HepG2 (cell line): Measurements from ENCODE around the gene BID. TPM values are rescaled to one million over a fixed set of nuclear protein-coding genes. Genes with fewer than 3 reads are reported as not detected.

Source experiments
- AHR ChIP-seq: IDR thresholded peaks from 2 replicates; pipeline ENCODE4 v1.6.1; 2018; ENCODE audit warnings: missing genetic modification reagents, missing compliant biosample characterization
- ATAD3A ChIP-seq: sonication (generic); formaldehyde crosslinking; IDR thresholded peaks from 2 replicates; pipeline ENCODE4 v1.4.0; 2020; ENCODE audit warnings: missing genetic modification reagents
- CHD4 ChIP-seq: fragments of 200-600 bp; sonication (generic); IDR thresholded peaks from 2 replicates; pipeline ENCODE4 v1.7.0; 2017; ENCODE audit warnings: mild to moderate bottlenecking, low read length, borderline replicate concordance
- DNMT3B ChIP-seq: conservative IDR thresholded peaks from 2 replicates; pipeline ENCODE4 v1.6.1; 2016; ENCODE audit warnings: missing biosample characterization, control low read depth
- KAT7 ChIP-seq: IDR thresholded peaks from 2 replicates; pipeline ENCODE4 v1.6.1; 2018; ENCODE audit warnings: borderline replicate concordance, missing compliant biosample characterization
- MBD4 ChIP-seq: IDR thresholded peaks from 2 replicates; pipeline ENCODE4 v1.6.1; 2012; ENCODE audit warnings: low read length, inconsistent platforms, borderline replicate concordance
- NFIC ChIP-seq: IDR thresholded peaks from 2 replicates; pipeline ENCODE4 v1.6.1; 2012; ENCODE audit warnings: mild to moderate bottlenecking, low read length, inconsistent platforms
- NR3C1 ChIP-seq: sonication (generic); formaldehyde crosslinking; IDR thresholded peaks from 2 replicates; pipeline ENCODE4 v1.4.0; 2020; ENCODE audit warnings: missing genetic modification reagents
- PCBP1 ChIP-seq: fragments of 200-400 bp; formaldehyde crosslinking; IDR thresholded peaks from 2 replicates; pipeline ENCODE4 v1.6.1; 2017; ENCODE audit warnings: mild to moderate bottlenecking, low read depth, low read length, borderline replicate concordance
- PHB2 ChIP-seq: fragments of 450-650 bp; IDR thresholded peaks from 2 replicates; pipeline ENCODE4 v1.6.1; 2018; ENCODE audit not compliant: partially characterized antibody
- RBFOX2 ChIP-seq: fragments of 200-400 bp; formaldehyde crosslinking; IDR thresholded peaks from 2 replicates; pipeline ENCODE4 v1.6.1; 2017; ENCODE audit warnings: low read depth, mild to moderate bottlenecking, low read length
- SETDB1 ChIP-seq: sonication (generic); formaldehyde crosslinking; IDR thresholded peaks from 2 replicates; pipeline ENCODE4 v1.5.1; 2020; ENCODE audit warnings: missing genetic modification reagents, mild to moderate bottlenecking, borderline replicate concordance
- SIN3B ChIP-seq: fragments of 150-350 bp; IDR thresholded peaks from 2 replicates; pipeline ENCODE4 v1.6.1; 2014; ENCODE audit warnings: low read length
- SIX4 ChIP-seq: sonication (generic); formaldehyde crosslinking; IDR thresholded peaks from 2 replicates; pipeline ENCODE4 v1.4.0; 2020; ENCODE audit warnings: missing genetic modification reagents
- SNAPC2 ChIP-seq: sonication (generic); formaldehyde crosslinking; IDR thresholded peaks from 2 replicates; pipeline ENCODE4 v1.8.1; 2022; ENCODE audit warnings: mild to moderate bottlenecking, missing genetic modification reagents
- WIZ ChIP-seq: sonication (generic); formaldehyde crosslinking; IDR thresholded peaks from 2 replicates; pipeline ENCODE4 v1.5.1; 2020; ENCODE audit warnings: mild to moderate bottlenecking, missing genetic modification reagents
- ZBTB1 ChIP-seq: sonication (generic); formaldehyde crosslinking; IDR thresholded peaks from 2 replicates; pipeline ENCODE4 v1.4.0; 2020; ENCODE audit warnings: missing genetic modification reagents, borderline replicate concordance
- ZFP37 ChIP-seq: sonication (generic); formaldehyde crosslinking; IDR thresholded peaks from 2 replicates; pipeline ENCODE4 v1.4.0; 2020; ENCODE audit warnings: missing genetic modification reagents, borderline replicate concordance
- ZNF292 ChIP-seq: sonication (generic); formaldehyde crosslinking; IDR thresholded peaks from 2 replicates; pipeline ENCODE4 v1.8.1; 2022; ENCODE audit warnings: mild to moderate bottlenecking, low read depth, missing genetic modification reagents, borderline replicate concordance
- ZNF296 ChIP-seq: sonication (generic); formaldehyde crosslinking; conservative IDR thresholded peaks from 2 replicates; pipeline ENCODE4 v1.5.0; 2020; ENCODE audit warnings: mild to moderate bottlenecking, missing genetic modification reagents
- ZNF543 ChIP-seq: sonication (generic); formaldehyde crosslinking; IDR thresholded peaks from 2 replicates; pipeline ENCODE4 v1.4.0; 2020; ENCODE audit warnings: mild to moderate bottlenecking, missing genetic modification reagents
- ZNF549 ChIP-seq: sonication (generic); formaldehyde crosslinking; IDR thresholded peaks from 2 replicates; pipeline ENCODE4 v1.5.0; 2020; ENCODE audit warnings: missing genetic modification reagents
- ZNF557 ChIP-seq: sonication (generic); formaldehyde crosslinking; IDR thresholded peaks from 2 replicates; pipeline ENCODE4 v1.4.0; 2020; ENCODE audit warnings: missing genetic modification reagents
- ZNF562 ChIP-seq: sonication (generic); formaldehyde crosslinking; IDR thresholded peaks from 2 replicates; pipeline ENCODE4 v1.8.0; 2022; ENCODE audit warnings: missing genetic modification reagents, borderline replicate concordance
- ZNF570 ChIP-seq: sonication (generic); formaldehyde crosslinking; IDR thresholded peaks from 2 replicates; pipeline ENCODE4 v1.4.0; 2020; ENCODE audit warnings: mild to moderate bottlenecking, missing genetic modification reagents, borderline replicate concordance
- ZNF777 ChIP-seq: sonication (generic); formaldehyde crosslinking; IDR thresholded peaks from 2 replicates; pipeline ENCODE4 v1.4.0; 2020; ENCODE audit warnings: missing genetic modification reagents
- ZSCAN21 ChIP-seq: sonication (generic); formaldehyde crosslinking; IDR thresholded peaks from 2 replicates; pipeline ENCODE4 v1.8.0; 2022; ENCODE audit warnings: mild to moderate bottlenecking, missing genetic modification reagents, moderate library complexity, borderline replicate concordance
- polyA plus RNA-seq, 8 experiments: library from polyadenylated mRNA; depleted of rRNA in 3 of 8; stranded (reverse) in 7 of 8; unstranded in 1 of 8; fragments of >200 nt; fragmentation: Illumina TruSeq in 4 of 8; extraction: Trizol in 4 of 8; gene quantifications; 2 replicates each; pipeline versions ENCODE4 v1.2.1 to v1.2.3, GENCODE V29; 2011 to 2016; ENCODE audit warnings: low read depth in 4 of 8, missing spikeins in 1 of 8, mixed read lengths in 1 of 8; ENCODE audit not compliant: insufficient read depth in 1 of 8
- total RNA-seq, 5 experiments: library from RNA; depleted of rRNA; stranded (reverse); fragments of >200 nt; fragmentation: Illumina TruSeq; extraction: Trizol; gene quantifications; 2 replicates each; pipeline ENCODE4 v1.2.3, GENCODE V29; 2016; ENCODE audit warnings: low read depth in 1 of 5
- TF ChIP-seq, protein P1 (sequence below): sonication (generic); formaldehyde crosslinking; IDR thresholded peaks from 2 replicates; pipeline ENCODE4 v1.4.0; 2020; ENCODE audit warnings: missing genetic modification reagents
- TF ChIP-seq, protein P2 (sequence below): sonication (generic); formaldehyde crosslinking; IDR thresholded peaks from 2 replicates; pipeline ENCODE4 v1.4.0; 2020; ENCODE audit warnings: missing genetic modification reagents

BID gene
- total and polyA plus RNA-seq, 2 of the 13 experiments (the other 11 are each of a cell fraction or from before 2014, with no cell fraction given) = 35.3 to 51.7 TPM

DNA sequence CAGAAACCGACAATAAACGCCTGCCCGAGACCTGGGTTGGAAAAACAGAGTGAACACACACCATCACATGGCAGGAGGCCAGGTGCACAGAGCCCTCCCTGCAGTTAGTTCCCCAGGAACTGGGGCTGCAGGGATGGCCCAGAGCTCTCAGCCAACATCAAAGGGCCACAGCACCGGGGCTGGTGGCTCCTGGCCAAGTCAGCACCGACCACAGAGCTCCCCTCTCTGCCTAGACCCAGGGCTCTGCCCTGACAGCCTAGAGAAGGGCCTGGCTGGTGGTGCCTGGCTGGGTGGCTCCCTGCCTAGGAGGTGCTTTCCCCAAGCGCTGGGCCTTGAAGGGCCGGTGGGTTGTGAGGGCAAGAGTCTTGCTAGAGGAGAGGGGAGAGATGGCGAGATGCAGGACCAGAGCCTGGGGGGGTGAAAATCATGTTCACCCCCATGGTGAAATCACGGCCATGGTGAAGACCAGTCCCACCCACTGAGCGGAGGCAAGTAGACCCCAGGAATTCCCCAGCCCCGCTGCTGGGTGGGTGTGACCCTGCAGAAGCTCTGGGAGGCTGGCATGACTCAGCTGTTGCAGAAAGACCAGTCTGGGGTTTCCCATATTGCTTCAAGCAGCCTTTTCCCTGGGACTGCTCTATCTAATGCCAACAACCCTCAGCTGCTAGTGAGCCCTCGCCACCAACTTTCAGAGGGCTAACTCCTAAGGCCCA lies 7.2 kb upstream of the BID start (continued):
- TF ChIP-seq, protein P1, sequence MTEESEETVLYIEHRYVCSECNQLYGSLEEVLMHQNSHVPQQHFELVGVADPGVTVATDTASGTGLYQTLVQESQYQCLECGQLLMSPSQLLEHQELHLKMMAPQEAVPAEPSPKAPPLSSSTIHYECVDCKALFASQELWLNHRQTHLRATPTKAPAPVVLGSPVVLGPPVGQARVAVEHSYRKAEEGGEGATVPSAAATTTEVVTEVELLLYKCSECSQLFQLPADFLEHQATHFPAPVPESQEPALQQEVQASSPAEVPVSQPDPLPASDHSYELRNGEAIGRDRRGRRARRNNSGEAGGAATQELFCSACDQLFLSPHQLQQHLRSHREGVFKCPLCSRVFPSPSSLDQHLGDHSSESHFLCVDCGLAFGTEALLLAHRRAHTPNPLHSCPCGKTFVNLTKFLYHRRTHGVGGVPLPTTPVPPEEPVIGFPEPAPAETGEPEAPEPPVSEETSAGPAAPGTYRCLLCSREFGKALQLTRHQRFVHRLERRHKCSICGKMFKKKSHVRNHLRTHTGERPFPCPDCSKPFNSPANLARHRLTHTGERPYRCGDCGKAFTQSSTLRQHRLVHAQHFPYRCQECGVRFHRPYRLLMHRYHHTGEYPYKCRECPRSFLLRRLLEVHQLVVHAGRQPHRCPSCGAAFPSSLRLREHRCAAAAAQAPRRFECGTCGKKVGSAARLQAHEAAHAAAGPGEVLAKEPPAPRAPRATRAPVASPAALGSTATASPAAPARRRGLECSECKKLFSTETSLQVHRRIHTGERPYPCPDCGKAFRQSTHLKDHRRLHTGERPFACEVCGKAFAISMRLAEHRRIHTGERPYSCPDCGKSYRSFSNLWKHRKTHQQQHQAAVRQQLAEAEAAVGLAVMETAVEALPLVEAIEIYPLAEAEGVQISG = peak; percentile 38
- TF ChIP-seq ZBTB1 (CRISPR knock-in tag) (no peak), CHD4 (no peak), NFIC (no peak), ZNF543 (CRISPR knock-in tag) (no peak), KAT7 (no peak), ZNF557 (CRISPR knock-in tag) (no peak), PCBP1 (0 out of 2 replicates have a peak, but pooled peaks have one; percentile 20), ZNF562 (CRISPR knock-in tag) (no peak), DNMT3B (CRISPR knock-in tag) (no peak), SETDB1 (CRISPR knock-in tag) (no peak), AHR (CRISPR knock-in tag) (no peak), WIZ (no peak), RBFOX2 (no peak), SNAPC2 (CRISPR knock-in tag) (no peak), NR3C1 (CRISPR knock-in tag) (no peak), ZNF549 (CRISPR knock-in tag) (no peak), ZNF777 (CRISPR knock-in tag) (no peak), SIX4 (CRISPR knock-in tag) (no peak), SIN3B (no peak), ZFP37 (CRISPR knock-in tag) (no peak), ZSCAN21 (no peak; the same call in 1 of the 2 replicates), ZNF570 (no peak), ZNF292 (CRISPR knock-in tag) (peak; percentile 70), ATAD3A (CRISPR knock-in tag) (no peak), PHB2 (no peak), MBD4 (no peak), ZNF296 (no peak)
- TF ChIP-seq, protein P2, sequence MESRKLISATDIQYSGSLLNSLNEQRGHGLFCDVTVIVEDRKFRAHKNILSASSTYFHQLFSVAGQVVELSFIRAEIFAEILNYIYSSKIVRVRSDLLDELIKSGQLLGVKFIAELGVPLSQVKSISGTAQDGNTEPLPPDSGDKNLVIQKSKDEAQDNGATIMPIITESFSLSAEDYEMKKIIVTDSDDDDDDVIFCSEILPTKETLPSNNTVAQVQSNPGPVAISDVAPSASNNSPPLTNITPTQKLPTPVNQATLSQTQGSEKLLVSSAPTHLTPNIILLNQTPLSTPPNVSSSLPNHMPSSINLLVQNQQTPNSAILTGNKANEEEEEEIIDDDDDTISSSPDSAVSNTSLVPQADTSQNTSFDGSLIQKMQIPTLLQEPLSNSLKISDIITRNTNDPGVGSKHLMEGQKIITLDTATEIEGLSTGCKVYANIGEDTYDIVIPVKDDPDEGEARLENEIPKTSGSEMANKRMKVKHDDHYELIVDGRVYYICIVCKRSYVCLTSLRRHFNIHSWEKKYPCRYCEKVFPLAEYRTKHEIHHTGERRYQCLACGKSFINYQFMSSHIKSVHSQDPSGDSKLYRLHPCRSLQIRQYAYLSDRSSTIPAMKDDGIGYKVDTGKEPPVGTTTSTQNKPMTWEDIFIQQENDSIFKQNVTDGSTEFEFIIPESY (CRISPR knock-in tag) = no peak
